ENCODE results near the gene PCDHGA8. TPM values are rescaled to one million over a fixed set of nuclear protein-coding genes. Genes with fewer than 3 reads are reported as not detected.
A peak's percentile ranks its signal among the peaks of the same experiment; 100 is the strongest.
"Not testable (repeated sequence)": the region's sequence is repeated elsewhere in the genome, so short reads cannot be mapped to it uniquely, and the experiment has no call there.

PCDHGA8 gene
- polyA plus RNA-seq, 1 donor (not counting 4 experiments of a cell fraction or from before 2014, with no cell fraction given): 0.08 TPM

GRCh38 chr5:141384471-141385267 is 7.8 kb upstream of the PCDHGA8 start:
- TF ChIP-seq, protein P1, sequence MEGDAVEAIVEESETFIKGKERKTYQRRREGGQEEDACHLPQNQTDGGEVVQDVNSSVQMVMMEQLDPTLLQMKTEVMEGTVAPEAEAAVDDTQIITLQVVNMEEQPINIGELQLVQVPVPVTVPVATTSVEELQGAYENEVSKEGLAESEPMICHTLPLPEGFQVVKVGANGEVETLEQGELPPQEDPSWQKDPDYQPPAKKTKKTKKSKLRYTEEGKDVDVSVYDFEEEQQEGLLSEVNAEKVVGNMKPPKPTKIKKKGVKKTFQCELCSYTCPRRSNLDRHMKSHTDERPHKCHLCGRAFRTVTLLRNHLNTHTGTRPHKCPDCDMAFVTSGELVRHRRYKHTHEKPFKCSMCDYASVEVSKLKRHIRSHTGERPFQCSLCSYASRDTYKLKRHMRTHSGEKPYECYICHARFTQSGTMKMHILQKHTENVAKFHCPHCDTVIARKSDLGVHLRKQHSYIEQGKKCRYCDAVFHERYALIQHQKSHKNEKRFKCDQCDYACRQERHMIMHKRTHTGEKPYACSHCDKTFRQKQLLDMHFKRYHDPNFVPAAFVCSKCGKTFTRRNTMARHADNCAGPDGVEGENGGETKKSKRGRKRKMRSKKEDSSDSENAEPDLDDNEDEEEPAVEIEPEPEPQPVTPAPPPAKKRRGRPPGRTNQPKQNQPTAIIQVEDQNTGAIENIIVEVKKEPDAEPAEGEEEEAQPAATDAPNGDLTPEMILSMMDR (optimal IDR thresholded peaks at IDR 0.05 in 1 of 3, IDR thresholded peaks at IDR 0.05 in 1 of 3, conservative IDR thresholded peaks at IDR 0.05 in 1 of 3; ENCODE audit: extremely low read depth in 1 of 3, insufficient read depth in 2 of 3, low read length in 3 of 3): no peak
- no peak for TF ChIP-seq EZH2 (IDR thresholded peaks at IDR 0.05; ENCODE audit: low read length)
- no peak overlapping the region for H3K27ac ChIP-seq (ENCODE audit: control insufficient read depth, insufficient read depth, low read length)
- H3K9ac ChIP-seq (ENCODE audit: control insufficient read depth, extremely low read depth, insufficient read depth, low read length): no peak overlapping the region
- no peak overlapping the region for H2AFZ ChIP-seq (ENCODE audit: control insufficient read depth, low read length)
- H3K9me3 ChIP-seq (ENCODE audit: control insufficient read depth, low read depth, low read length): peaks cover 12% of the 10 kb centered on the region
- dilution Hi-C loops (cut with MboI; ENCODE audit: extremely low pct_ligation_motif_present, low sequenced_read_pairs): no loop called here
- no peaks in the 10 kb centered on the region for H4K20me1 ChIP-seq (ENCODE audit: control insufficient read depth, extremely low read depth, insufficient read depth, low read length)
- no peak for DNase-seq (ENCODE audit: low read depth, low spot score)
- no peak overlapping the region for H3K4me3 ChIP-seq (ENCODE audit: control insufficient read depth in 2 of 3, extremely low read depth in 1 of 3, insufficient read depth in 2 of 3, low read depth in 1 of 3, low read length in 3 of 3)
- no peak overlapping the region for H3K4me2 ChIP-seq (ENCODE audit: control insufficient read depth, extremely low read depth, insufficient read depth, low read depth, low read length)
- no peaks in the 10 kb centered on the region for H3K9me1 ChIP-seq (ENCODE audit: control insufficient read depth, extremely low read depth, insufficient read depth, low read length)
- FAIRE-seq: no peak
- no peaks in the 10 kb centered on the region for H3K79me2 ChIP-seq (ENCODE audit: control insufficient read depth, insufficient read depth, low read length)
- H3K27me3 ChIP-seq (ENCODE audit: control insufficient read depth, extremely low read depth, insufficient read depth, low read length): peaks cover 8% of the 10 kb centered on the region
- H3K36me3 ChIP-seq (ENCODE audit: control insufficient read depth in 2 of 2, extremely low read depth in 1 of 2, insufficient read depth in 2 of 2, low read length in 2 of 2): no peaks in the 10 kb centered on the region
- no peaks in the 10 kb centered on the region for H3K4me1 ChIP-seq (ENCODE audit: control insufficient read depth, extremely low read depth, insufficient read depth, low read length)

GRCh38 chr5:141387557-141388311 is 4.7 kb upstream of the PCDHGA8 start, which contains the start of gene PCDHGB4:
TSS of gene PCDHGB4 (plus strand) at chr5:141387698. CDS start at chr5:141387885, 187 bp downstream.
- H3K4me3 ChIP-seq (ENCODE audit: control insufficient read depth in 2 of 3, extremely low read depth in 1 of 3, insufficient read depth in 2 of 3, low read depth in 1 of 3, low read length in 3 of 3): peak within 1 kb of the TSS in 2 of 3 experiments; percentile 23 to 34
- H3K27me3 ChIP-seq (ENCODE audit: control insufficient read depth, extremely low read depth, insufficient read depth, low read length); H2AFZ ChIP-seq (ENCODE audit: control insufficient read depth, low read length); H3K27ac ChIP-seq (ENCODE audit: control insufficient read depth, insufficient read depth, low read length); H3K36me3 ChIP-seq (ENCODE audit: control insufficient read depth in 2 of 2, extremely low read depth in 1 of 2, insufficient read depth in 2 of 2, low read length in 2 of 2); H3K4me1 ChIP-seq (ENCODE audit: control insufficient read depth, extremely low read depth, insufficient read depth, low read length); dilution Hi-C loops (cut with MboI; ENCODE audit: extremely low pct_ligation_motif_present, low sequenced_read_pairs); DNase-seq (ENCODE audit: low read depth, low spot score); H4K20me1 ChIP-seq (ENCODE audit: control insufficient read depth, extremely low read depth, insufficient read depth, low read length); H3K9ac ChIP-seq (ENCODE audit: control insufficient read depth, extremely low read depth, insufficient read depth, low read length); H3K4me2 ChIP-seq (ENCODE audit: control insufficient read depth, extremely low read depth, insufficient read depth, low read depth, low read length); H3K79me2 ChIP-seq (ENCODE audit: control insufficient read depth, insufficient read depth, low read length); H3K9me1 ChIP-seq (ENCODE audit: control insufficient read depth, extremely low read depth, insufficient read depth, low read length): not testable (repeated sequence)
- H3K9me3 ChIP-seq (ENCODE audit: control insufficient read depth, low read depth, low read length): peaks cover 19% of the 10 kb centered on the region
- TF ChIP-seq, protein P1 (optimal IDR thresholded peaks at IDR 0.05 in 1 of 3, IDR thresholded peaks at IDR 0.05 in 1 of 3, conservative IDR thresholded peaks at IDR 0.05 in 1 of 3; ENCODE audit: extremely low read depth in 1 of 3, insufficient read depth in 2 of 3, low read length in 3 of 3): peak in 2 of 3 experiments; percentile 47 to 64
- peak; percentile 34 for FAIRE-seq
